ENCODE measurements around the gene ATP2C2. TPM values are rescaled to one million over a fixed set of nuclear protein-coding genes. Genes with fewer than 3 reads are reported as not detected.

The ATP2C2 gene
- total RNA-seq, 1 donor from 2014 or later: 33.2 TPM

DNA sequence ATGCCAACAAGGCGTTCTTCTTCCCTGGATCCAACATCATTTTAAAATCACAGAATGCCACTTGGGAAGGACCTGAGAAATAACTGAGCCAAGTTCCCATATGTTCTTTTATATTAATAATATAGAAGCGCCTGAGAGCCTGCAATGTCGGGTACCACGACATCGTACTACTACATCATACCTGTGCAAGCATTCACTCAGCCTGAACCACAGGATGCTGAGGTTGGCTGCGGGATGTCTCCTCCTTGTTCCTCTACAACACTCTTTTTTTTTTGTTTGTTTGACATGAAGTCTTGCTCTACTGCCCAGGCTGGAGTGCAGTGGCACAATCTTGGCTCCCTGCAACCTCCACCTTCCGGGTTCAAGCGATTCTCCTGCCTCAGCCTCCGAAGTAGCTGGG is 2.1 kb upstream of the ATP2C2 start:
- no peak for DNase-seq (ENCODE audit: low spot score)

DNA sequence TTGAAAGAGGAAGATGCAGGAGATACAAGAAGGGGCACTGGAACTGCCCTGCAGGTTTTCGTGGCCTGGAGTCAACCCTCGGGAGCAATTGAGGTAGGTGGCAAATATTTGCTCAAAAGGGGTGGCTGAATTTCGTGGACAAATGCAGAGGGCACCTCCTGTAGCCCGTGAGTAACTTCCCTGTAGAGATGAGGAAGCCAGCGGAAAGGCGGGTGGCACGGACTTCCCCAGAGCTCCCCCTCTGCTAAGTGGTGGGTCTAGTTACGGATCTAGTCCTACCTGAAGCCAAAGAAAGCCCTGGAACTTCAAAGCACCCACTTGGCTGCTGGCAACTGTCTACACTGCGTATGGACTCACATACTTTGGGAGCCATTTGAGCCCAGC is 1.0 kb upstream of the ATP2C2 start:
- no peak for DNase-seq (ENCODE audit: low spot score)

DNA sequence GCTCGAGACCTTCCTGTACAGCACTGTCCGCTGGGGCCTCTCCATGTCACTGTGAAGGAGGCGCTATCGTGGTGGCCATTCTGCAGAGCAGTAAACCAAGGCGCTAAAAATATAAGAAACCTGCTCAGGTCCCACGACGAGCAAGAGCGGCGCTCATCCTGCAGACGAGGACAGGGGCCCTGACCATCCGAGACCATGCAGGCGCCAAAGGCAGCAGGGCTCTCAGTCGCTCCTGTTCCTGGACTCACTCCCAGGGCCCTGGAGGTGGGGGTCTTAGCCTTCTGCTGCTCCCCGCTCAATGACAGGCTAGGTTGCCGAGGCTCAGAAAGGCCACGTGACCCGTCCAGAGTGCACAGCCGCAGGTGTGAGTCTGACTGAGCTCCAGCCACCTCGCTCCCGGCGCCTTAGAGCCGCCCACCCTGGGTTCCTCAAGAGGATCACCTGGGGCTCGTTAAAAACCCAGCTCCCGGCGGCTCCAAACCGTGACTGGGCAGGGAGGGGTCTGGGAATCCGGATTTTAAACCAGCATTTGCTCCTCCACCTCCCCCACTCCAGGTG is 509 bp upstream of the ATP2C2 start:
- no peak for DNase-seq (ENCODE audit: low spot score)

DNA sequence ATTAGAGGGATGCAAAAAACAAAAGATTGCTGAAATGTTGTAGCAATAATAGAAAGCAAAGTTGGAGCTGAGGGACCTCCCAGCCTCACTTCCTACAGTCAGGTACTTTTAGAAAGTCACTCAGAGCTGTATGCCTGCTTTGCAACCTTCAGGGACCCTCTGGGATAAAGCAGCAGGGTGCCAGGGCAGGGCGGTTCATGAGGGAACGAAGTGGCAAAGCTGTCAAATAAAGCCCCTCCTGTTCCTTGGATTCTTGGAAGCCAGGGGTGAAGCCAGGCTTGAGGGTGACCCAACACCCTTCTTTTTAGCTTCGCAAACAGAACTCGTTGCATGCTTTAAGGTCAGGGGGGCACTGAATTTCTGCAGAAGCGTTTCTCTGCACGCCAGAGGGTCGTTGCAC is 767 bp downstream of the ATP2C2 start:
- DNase-seq (ENCODE audit: low spot score): no peak

DNA sequence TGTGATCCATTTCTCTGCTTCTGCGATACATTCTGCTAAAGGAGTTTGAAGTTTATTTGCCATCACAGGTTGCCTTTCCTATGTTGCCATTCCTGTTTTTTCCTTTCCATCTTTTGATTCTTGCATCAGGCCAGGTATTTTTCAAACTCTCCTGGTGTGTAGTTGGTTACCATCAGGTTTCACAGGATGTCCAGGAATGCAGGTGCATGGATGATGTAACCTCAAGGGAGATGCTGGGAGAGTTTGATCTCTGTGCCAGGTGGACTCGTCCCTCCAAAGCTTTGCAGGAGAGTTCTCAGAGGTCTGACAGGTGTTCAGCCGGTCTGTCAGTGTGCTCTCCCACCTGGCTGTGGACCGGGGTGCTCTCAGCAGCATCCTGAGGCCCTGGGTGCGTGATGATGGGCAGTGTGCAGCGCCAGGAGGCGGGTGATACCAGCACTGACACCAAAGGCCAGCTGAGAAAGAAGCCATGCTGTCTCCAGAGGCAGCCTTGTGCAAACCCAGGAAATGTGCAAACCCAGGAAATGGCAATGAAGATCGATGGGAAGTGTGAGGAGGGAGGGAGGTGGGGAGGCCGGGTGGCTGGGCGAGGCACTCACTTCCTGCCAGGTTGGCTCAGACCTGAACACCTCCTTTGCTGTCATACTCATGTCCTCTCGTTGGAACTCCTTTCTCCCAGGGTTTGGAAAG is 1.7 kb downstream of the ATP2C2 start:
- DNase-seq (ENCODE audit: low spot score): peak; percentile 57

DNA sequence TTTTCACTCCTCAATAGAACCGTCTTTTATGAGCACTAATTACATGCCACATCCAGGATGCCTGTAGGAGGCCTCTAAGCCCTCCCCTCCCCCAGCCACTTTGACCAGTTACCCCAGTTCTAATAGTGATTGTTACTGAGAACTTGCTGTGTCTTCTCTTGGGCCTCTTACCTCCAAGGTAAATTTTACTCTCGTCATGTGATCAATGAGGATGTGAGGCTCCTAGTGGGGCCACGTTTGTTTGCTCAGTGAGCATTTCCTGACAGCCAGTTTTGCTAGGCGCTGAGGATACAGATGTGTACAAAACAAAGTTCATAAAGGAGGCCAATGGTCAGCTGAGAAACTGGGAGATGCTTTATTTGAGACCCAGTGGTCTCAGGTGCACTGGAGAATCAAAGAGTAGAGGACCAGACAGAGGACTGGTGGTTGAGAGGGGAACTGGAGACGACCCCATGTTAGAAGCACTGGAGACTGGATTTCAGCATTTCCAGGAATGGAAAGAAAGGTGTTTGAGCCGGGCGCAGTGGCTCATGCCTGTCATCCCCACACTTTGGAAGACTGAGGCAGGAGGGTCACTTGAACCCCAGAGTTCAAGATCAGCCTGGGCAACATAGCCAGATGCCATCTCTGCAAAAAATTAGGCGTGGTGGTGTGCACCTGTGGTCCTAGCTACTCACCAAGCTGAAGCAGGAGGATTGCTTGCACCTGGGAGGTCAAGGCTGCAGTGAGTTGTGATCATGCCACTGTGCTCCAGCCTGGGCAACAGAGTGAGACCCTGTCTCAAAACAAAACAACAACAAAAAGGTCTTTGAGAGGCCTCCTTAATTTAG is 2.6 kb downstream of the ATP2C2 start:
- no peak for DNase-seq (ENCODE audit: low spot score)

DNA sequence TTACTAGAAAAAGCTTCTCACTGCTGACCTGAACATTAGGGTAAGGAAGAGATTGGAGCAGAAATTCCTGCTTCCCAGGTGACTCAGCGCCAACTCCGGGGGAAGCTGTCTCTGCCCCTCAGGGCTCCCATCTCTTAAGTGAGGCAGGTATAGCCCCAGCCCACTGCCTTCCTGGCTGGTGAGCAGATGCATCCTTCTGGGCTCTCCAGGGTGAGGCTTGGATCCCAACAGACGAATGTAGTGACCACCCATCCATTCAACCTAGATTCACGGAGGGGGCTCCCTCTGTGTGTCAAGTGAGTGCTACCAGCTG is 3.2 kb downstream of the ATP2C2 start:
- no peak for DNase-seq (ENCODE audit: low spot score)

DNA sequence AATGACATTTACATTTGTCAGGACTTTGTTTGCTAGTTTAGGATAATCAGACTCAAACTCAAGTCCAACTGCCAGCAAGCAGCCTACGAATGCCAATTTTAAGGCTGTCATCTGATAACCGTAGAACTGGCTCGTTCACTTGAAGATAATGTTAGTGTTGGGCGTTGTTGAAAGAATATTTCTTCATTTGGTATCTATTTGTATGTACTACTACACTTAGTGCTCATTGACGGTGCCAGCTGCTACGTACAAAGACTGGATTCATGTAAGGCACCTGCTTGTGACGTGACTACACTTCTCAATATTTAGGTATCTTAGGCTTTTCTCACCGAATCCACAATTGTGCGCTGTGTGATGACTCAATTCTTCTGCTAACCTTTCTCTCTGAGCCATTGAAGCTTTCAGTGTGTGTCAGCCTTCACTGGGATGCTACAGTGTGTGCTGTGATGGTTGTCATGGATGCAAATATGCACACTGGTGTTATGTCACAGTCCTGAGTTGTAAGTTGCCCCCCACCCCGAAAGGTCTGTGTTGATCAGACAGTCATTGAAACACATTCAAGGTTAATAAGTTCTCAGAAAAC is 5.7 kb downstream of the ATP2C2 start:
- DNase-seq (ENCODE audit: low spot score): no peak

DNA sequence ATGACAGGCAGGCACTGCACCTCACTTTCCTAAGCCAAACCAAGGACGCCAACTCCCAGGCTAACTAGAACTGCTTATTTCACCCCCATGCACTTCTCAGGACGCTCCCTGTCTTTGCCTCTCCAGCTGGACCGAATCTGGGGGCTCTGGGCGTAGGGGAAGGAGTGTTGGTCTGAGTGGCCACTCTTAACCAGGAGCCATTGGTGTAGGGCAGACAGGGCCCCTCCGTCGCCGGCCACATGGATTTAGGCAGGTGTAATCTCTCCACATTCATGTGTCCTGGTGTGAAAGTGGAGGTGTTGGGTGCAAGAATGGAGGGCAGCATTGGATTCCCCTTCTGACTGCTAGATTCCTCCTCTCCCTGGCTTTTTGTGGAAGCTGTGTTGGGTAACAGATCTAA is 9.8 kb downstream of the ATP2C2 start:
- no peak for DNase-seq (ENCODE audit: low spot score)

DNA sequence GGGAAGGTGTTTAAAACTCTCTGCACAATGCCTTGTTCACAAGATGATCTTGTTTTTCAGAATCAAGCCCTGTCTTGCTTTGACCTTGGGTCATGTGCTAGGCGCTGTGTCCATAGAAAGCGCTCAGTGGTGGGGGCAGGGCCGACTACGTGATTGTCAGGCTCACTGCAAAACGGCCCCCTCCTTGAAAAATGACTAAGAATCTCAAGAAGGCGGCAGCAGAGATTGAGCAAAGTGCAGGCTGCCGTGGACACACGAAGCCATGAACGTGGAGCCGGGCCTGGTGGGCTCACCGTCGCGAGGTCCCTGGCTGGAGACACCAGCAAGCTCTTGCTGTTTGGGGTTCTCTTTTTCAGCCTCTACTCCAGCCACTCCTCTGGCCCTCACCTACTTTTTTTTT is 10.2 kb downstream of the ATP2C2 start:
- DNase-seq (ENCODE audit: low spot score): peak; percentile 60

DNA sequence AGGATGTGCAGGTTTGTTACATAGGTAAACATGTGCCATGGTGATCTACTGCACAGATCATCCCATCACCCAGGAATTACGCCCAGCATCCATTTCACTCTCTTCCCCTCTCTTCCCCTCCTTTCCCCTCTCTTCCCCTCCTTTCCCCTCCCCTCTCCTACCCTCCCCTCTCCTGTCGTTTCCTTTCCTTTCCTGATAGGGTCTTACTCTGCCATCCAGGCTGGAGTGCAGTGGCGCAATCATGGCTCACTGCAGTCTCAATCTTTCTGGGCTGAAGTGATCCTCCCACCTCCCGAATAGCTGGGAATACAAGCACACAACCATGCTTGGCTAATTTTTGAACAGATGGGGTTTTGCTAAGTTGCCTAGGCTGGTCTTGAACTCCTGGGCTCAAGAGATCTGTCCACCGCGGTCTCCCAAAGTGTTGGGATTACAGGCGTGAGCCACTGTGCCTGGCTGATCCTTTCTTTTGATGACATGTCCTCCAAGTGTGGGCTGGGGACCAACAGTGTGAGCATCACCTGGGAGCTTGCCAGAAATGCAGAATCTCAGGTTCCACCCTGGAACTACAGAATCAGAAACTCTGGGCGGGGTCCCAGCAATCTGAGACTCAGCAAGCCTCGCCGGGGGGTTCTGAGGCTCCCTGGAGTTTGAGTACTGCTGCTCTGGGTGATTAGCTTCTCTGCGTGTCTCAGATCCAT is 10.8 kb downstream of the ATP2C2 start:
- no peak for DNase-seq (ENCODE audit: low spot score)

DNA sequence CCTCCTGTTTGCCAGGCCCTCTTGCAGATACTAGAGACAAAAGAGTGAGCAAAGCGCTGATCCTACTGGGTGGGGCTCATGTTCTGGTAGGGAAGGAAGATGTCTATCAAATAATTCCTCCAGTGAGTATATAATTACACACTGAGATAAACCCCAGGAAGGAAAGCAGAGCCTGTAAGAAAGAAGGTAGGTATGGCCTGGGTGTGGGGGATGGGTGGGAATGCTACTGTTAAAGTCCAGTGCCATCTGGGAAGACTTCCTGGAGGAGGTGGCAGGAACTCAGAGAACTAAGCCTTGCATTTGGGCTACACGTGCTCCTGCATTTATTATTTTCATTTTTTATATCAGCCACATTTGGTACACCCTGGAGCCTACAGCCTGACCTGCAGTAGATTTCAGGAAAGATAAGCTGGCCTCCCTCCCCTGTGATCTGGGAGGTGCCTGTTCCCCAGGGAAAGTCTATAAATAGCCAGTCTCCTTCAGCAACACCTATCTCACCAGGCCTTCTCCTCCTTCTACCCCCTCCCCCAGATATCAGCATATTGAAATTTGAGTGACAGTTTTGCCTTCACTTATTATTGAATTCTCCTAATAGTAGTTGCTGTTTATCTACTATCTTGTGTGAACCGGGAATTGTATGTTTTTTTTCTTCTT is 11.5 kb downstream of the ATP2C2 start:
- no peak for DNase-seq (ENCODE audit: low spot score)

DNA sequence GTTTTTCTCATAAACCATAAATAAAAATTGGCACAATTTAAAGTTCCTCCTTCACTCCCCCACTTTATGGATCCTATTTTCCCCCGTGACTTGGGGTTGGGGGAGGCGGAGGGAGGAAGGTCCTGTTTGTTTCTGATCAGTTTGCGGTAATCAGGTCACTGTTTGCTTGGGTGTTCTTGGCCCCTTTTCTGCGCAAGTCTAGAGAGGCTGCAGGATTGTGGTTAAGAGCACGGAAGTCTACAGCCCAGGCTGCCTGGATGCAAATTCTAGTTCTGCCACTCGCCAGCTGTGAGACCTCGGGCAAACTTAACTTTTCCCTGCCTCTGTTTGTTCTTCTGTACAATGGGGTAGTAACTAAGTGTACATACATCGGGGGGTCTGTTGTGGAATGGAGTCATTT is 12.1 kb downstream of the ATP2C2 start:
- DNase-seq (ENCODE audit: low spot score): no peak

DNA sequence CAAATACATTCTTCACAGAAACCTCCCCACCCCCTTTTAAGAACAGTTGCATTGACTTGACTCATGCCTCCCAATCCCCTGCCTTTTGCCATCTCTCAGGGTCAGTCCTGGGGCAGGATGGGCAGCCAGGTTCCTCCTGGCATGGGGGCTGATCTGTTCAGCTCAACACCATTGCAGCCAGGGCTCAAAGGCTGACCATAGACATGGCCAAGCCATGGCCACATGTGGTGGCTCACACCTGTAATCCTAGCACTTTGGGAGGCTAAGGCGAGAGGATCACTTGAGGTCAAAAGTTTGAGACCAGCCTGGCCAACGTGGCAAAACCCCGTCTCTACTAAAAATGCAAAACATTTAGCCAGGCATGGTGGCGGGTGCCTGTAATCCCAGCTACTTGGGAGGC is 14.1 kb downstream of the ATP2C2 start:
- no peak for DNase-seq (ENCODE audit: low spot score)

DNA sequence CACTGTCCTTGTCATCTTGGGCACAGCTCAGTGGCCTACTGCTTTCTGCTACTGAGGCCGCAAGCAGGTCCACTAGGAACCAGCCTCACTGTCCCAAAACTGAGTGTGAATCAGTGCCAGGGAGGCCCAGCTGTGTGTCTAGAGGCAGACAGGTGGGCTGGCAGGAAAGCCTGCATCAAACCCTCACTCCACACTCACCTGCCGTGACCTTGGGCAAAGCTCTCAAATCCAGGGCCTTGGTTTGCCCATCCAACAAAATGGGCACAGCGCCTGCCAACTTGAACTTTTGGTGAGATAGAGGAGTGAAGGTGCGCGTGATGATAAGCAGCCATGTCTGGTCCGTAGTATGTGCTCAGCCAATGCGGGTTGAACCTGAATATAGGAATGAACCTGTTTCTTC is 14.8 kb downstream of the ATP2C2 start:
- no peak for DNase-seq (ENCODE audit: low spot score)

DNA sequence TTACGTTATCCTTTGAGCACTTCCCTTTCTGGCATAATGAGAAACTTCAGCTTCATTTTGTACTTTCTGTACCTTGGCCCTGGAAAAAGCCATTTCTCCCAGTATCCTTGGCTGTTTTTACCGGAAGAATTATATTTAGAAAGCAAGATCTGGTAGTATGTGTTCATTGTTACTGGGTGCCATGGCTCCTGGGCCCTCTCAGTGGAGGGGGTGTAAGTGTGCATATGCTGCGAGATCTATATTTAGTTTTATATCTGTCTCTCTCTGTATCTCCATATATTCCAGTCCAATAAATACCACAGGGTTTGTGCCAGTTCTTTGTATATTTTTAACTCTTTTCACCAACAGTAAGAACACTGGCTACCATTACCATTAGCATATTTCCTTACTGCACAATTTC is 17.7 kb downstream of the ATP2C2 start:
- DNase-seq (ENCODE audit: low spot score): no peak

DNA sequence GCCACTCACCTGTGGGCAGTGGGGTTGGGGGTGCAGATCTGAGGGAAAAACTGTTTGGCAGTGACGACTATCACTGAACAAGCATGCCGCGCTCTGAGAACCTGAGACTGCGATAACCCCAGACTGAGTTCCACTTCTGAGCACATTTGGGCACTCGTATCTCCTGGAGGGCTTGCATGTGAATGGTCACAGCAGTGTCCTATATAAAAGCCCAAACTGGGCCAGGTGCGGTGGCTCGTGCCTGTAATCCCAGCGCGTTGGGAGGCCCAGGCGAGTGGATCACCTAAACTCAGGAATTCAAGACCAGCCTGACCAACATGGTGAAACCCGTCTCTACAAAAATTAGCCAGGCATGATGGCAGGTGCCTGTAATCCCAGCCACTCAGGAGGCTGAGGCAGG is 18.7 kb downstream of the ATP2C2 start:
- no peak for DNase-seq (ENCODE audit: low spot score)

DNA sequence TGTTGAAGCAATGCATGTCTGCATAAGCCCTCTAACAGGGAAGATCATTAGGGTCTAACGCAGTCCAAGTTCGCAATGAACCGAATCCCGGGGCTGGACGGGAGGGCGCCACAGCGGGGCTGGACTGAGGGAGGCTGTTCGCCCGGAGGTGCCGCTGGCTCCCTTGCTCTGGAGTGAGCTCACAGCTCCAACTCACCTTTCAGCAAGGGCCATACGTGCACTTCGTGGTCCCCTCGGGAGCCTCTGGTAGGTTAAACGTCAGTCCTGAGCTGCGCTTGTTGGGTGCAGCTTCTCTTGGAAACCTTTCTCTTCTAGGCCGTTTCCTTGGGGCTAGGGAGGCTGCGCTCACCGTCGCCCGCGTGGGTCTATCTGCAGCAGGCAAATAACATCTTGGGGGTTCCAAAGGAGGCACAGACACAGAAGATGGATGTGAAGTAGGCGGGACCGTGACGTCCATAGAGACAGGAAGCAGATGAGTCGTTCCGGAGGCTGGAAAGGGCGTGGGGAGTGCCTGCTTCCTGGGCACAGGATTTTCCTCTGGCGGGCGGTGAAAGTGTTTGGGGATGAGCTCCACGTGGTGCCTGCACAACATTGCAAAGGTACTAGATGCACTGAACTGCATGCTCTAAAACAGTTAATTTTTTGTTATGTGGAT is 21.9 kb downstream of the ATP2C2 start:
- DNase-seq (ENCODE audit: low spot score): no peak

DNA sequence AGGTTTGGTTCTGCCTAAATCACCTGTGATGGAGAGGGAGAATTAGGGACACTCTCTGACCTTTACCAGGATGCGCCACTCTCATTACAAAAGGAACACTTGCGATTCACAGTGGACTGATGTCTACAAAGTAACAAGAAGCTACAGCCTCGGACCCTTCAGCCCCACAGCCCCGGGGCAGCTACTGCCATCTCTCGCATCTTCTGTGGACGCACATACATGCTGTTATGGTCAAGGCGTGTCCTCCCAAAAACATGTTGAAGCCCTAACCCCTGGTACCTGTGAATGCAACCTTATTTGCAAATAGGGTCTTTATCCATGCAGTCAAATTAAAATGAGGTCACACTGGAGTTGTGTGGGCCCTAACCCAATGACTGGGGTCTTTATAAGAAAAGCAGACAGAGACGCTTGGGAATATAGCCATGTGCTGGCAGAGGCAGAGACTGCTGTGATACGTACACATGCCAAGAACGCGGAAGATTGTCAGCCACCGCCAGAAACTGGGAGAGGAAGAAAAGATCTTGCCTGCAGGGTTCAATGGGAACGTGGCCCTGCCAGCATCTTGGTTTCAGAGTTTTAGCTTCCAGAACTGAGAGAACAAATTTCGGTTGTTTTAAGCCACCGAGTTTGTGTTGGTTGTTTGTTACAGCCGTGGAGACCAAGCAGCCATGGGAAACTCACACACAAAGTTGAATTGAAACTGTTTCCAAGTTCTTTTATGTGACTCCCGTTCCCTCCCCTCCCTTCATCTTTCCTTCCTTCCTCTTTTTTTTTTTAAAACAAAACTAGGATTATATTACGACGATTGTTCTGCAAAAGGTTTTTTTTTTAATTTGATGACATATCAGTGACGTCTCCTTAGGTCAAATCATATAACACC is 23.1 kb downstream of the ATP2C2 start:
- no peak for DNase-seq (ENCODE audit: low spot score)

DNA sequence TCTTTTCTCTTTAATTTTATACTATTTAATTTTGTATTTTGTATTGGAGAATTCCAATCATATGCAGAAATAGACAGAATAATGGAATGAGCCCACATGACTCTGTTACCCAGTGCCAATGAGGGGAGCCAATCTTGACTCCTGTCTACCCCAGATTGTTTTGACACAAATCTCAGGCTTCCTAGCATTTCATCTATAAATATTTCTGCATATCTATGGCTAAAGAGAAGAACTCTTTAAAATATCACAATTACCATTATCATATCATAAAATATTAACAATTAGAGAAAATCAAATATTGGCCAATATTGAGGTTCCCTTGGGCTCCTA is 23.7 kb downstream of the ATP2C2 start:
- DNase-seq (ENCODE audit: low spot score): no peak

Data from ureter (tissue), 1 donor.